HG03066 (cell line): Measurements from ENCODE around the gene AFAP1.
"Not testable (repeated sequence)": the region's sequence is repeated elsewhere in the genome, so short reads cannot be mapped to it uniquely, and the experiment has no call there.

Experiments used
- ATAC-seq: cut with Tn5 transposase; IDR thresholded peaks from one replicate; pipeline ENCODE4 v1.9.1; 2021; ENCODE audit warnings: low read depth; ENCODE audit not compliant: unreplicated experiment

AFAP1 gene

GRCh38 chr4:7924163-7924562 is 15.5 kb downstream of the AFAP1 start:
- no peak for ATAC-seq

- no peak for ATAC-seq
Observed at GRCh38 chr4:7922466-7922865, 17.2 kb downstream of the AFAP1 start.

GRCh38 chr4:7918981-7919380 is 20.7 kb downstream of the AFAP1 start:
- no peak for ATAC-seq

- not testable (repeated sequence) for ATAC-seq
Observed at GRCh38 chr4:7918187-7918586, 21.5 kb downstream of the AFAP1 start.

GRCh38 chr4:7917669-7918068 is 22.0 kb downstream of the AFAP1 start:
- no peak for ATAC-seq

GRCh38 chr4:7915875-7916242 is 23.8 kb downstream of the AFAP1 start:
- ATAC-seq, result no peak

- no peak for ATAC-seq
Observed at GRCh38 chr4:7912826-7913225, 26.8 kb downstream of the AFAP1 start.

GRCh38 chr4:7910952-7911578 is 28.6 kb downstream of the AFAP1 start:
- no peak for ATAC-seq

GRCh38 chr4:7910263-7910896 is 29.3 kb downstream of the AFAP1 start:
- no peak for ATAC-seq

- no peak for ATAC-seq
Observed at GRCh38 chr4:7909463-7910262, 30.0 kb downstream of the AFAP1 start.

- ATAC-seq, result no peak
Observed at GRCh38 chr4:7908668-7909067, 31.0 kb downstream of the AFAP1 start.

- no peak for ATAC-seq
Observed at GRCh38 chr4:7907142-7907541, 32.5 kb downstream of the AFAP1 start.

GRCh38 chr4:7906171-7906701 is 33.4 kb downstream of the AFAP1 start:
- no peak for ATAC-seq

GRCh38 chr4:7904952-7905915 is 34.4 kb downstream of the AFAP1 start:
- ATAC-seq, result no peak

- ATAC-seq, result no peak
Observed at GRCh38 chr4:7903791-7904516, 35.7 kb downstream of the AFAP1 start.

- ATAC-seq, result no peak
Observed at GRCh38 chr4:7902826-7903225, 36.8 kb downstream of the AFAP1 start.

GRCh38 chr4:7902101-7902553 is 37.5 kb downstream of the AFAP1 start:
- no peak for ATAC-seq

GRCh38 chr4:7901311-7901885 is 38.3 kb downstream of the AFAP1 start:
- no peak for ATAC-seq

GRCh38 chr4:7900334-7900909 is 39.2 kb downstream of the AFAP1 start:
- no peak for ATAC-seq
